Measurements from ENCODE around the gene LAGE3. TPM values are rescaled to one million over a fixed set of nuclear protein-coding genes. Genes with fewer than 3 reads are reported as not detected.

Gene LAGE3
- total and polyA plus RNA-seq, 2 of the 8 experiments (the other 6 are each of a cell fraction or from before 2014, with no cell fraction given) = 44.5 to 102 TPM

GRCh38 chrX:154436374-154436982, 42.6 kb downstream of the LAGE3 start:
- DNase-seq (ENCODE audit: low read depth in 1 of 2, low spot score in 2 of 2) (peak in 1 of 2 experiments; percentile 57), FAIRE-seq (no peak)
- H3K56ac ChIP-seq (replicated peaks; ENCODE audit: insufficient read length, low read depth, low read length) = no peak overlapping the region
- TF ChIP-seq BACH1 (IDR thresholded peaks at IDR 0.05; ENCODE audit: low read length) (no peak), SP4 (IDR thresholded peaks at IDR 0.05; ENCODE audit: low read length) (no peak), KDM4A (IDR thresholded peaks at IDR 0.05; ENCODE audit: low read depth, low read length, severe bottlenecking) (peak; percentile 25)
- TF ChIP-seq, protein P1, sequence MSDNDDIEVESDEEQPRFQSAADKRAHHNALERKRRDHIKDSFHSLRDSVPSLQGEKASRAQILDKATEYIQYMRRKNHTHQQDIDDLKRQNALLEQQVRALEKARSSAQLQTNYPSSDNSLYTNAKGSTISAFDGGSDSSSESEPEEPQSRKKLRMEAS (IDR thresholded peaks at IDR 0.05) = peak; percentile 53
- H3K9ac ChIP-seq (replicated peaks in 1 of 4; ENCODE audit: extremely low read depth in 1 of 4, low read depth in 3 of 4, low read length in 3 of 4) = peak overlapping the region; percentile 5 to 67 (median 53); a peak in 3 of 7 replicates
- no peak overlapping the region for H2AK5ac ChIP-seq (ENCODE audit: low read depth, low read length)
- H4K8ac ChIP-seq (ENCODE audit: extremely low read depth, insufficient read depth, low read length) = peak overlapping the region; percentile 51; the same call in 1 of the 2 replicates
- H4K5ac ChIP-seq (ENCODE audit: insufficient read length, low read depth, low read length) = no peak overlapping the region
- WGBS, 2 experiments (ENCODE audit: extremely low coverage in 1 of 2, insufficient coverage in 1 of 2, insufficient read length in 1 of 2, insufficient replicate concordance in 2 of 2, low coverage in 1 of 2, low lambda C conversion rate in 2 of 2, missing lambda C conversion rate in 1 of 2) = 10% methylated on average over 29 of the region's 78 CpGs; no CpG with 5 or more reads in 1 of the 2 experiments
- H2BK120ac ChIP-seq (replicated peaks; ENCODE audit: low read depth, low read length) = no peak overlapping the region
- POLR2A ChIA-PET (ENCODE audit: partially characterized antibody) = interaction anchor here (2.2 to 2.6 kb wide), 2 partner anchors 11 to 36 kb away, joined by 8 to 9 read pairs; no protein-coding TSS in a partner anchor
- no peak overlapping the region for H2BK15ac ChIP-seq (ENCODE audit: low read length)
- H2BK20ac ChIP-seq (ENCODE audit: low read length) = no peak overlapping the region
- H3K4ac ChIP-seq (replicated peaks; ENCODE audit: insufficient read length, low read depth, low read length) = no peak overlapping the region
- no peaks in the 10 kb centered on the region for H3K27me3 ChIP-seq (replicated peaks in 1 of 4; ENCODE audit: control insufficient read depth in 3 of 4, extremely low read depth in 1 of 4, insufficient read depth in 3 of 4, low read length in 3 of 4)
- H3K79me1 ChIP-seq (ENCODE audit: low read depth, low read length) = no peaks in the 10 kb centered on the region
- H3K27ac ChIP-seq (ENCODE audit: low read depth, low read length) = peak overlapping the region; percentile 67; the same call in 1 of the 2 replicates
- no peaks in the 10 kb centered on the region for H3K9me3 ChIP-seq (ENCODE audit: insufficient read depth in 2 of 2, low read depth in 1 of 2, low read length in 1 of 2)
- no peak overlapping the region for H2AFZ ChIP-seq (ENCODE audit: low read length)
- no peak overlapping the region for H3K14ac ChIP-seq (ENCODE audit: insufficient read length)
- no peak overlapping the region for H4K91ac ChIP-seq (replicated peaks; ENCODE audit: insufficient read length, low read length)
- H3K36me3 ChIP-seq (ENCODE audit: control insufficient read depth in 2 of 4, insufficient read depth in 4 of 4, low read length in 3 of 4) = peaks cover 0 to 30% (median 15%) of the 10 kb centered on the region in 4 experiments; a peak in 6 of 8 replicates
- peak overlapping the region; percentile 42 to 66 for H3K4me2 ChIP-seq (ENCODE audit: insufficient read depth in 1 of 2, low read depth in 2 of 2, low read length in 2 of 2)
- H3K18ac ChIP-seq (ENCODE audit: extremely low read depth, low read length) = no peak overlapping the region
- no peak overlapping the region for H2BK5ac ChIP-seq (ENCODE audit: low read depth, low read length)
- H4K20me1 ChIP-seq (replicated peaks in 1 of 2; ENCODE audit: control insufficient read depth in 1 of 2, insufficient read depth in 2 of 2, low read length in 2 of 2) = peaks cover 0 to 13% of the 10 kb centered on the region in 2 experiments
- H3K23me2 ChIP-seq (ENCODE audit: low read depth, low read length) = peaks cover 2% of the 10 kb centered on the region; the same call in 1 of the 2 replicates
- peak overlapping the region; percentile 30 to 86 (median 51); a peak in 7 of 8 replicates for H3K4me3 ChIP-seq (ENCODE audit: extremely low read depth in 1 of 4, insufficient read depth in 2 of 4, low read depth in 3 of 4, low read length in 4 of 4)
- H3K79me2 ChIP-seq (ENCODE audit: control insufficient read depth in 1 of 2, insufficient read depth in 2 of 2, low read length in 2 of 2) = peaks cover 0 to 17% of the 10 kb centered on the region in 2 experiments; a peak in 2 of 4 replicates
- no peak overlapping the region for H2BK12ac ChIP-seq (ENCODE audit: low read depth, low read length)
- H3K4me1 ChIP-seq (replicated peaks in 1 of 4; ENCODE audit: control insufficient read depth in 3 of 4, insufficient read depth in 4 of 4, low read length in 3 of 4) = peaks cover 0 to 6% (median 4%) of the 10 kb centered on the region in 4 experiments; a peak in 6 of 7 replicates
- CTCF ChIA-PET (ENCODE audit: partially characterized antibody) = no interaction called here
- no peak overlapping the region for H3K23ac ChIP-seq (ENCODE audit: insufficient read length)
